Measurements from ENCODE around the gene TMEM217. TPM values are rescaled to one million over a fixed set of nuclear protein-coding genes. Genes with fewer than 3 reads are reported as not detected.

The TMEM217 gene
- polyA plus RNA-seq, 1 of the 3 experiments (the other 2 are of a cell fraction) = 1.5 TPM

DNA sequence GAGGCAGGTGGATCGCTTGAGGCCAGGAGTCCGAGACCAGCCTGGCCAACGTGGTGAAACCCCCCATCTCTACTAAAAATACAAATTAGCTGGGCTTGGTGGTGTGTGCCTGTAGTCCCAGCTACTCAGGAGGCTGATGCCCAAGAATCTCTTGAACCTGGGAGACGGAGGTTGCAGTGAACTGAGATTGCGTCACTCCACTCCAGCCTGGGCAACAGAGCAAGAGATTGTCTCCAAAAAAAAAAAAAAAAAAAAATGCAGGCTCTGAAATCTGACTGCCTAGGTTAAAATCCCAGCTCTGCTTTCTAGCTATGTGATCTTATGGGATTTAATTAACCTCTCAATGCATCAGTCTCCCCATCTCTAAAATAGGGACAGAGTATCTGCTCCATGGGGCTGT is 3.3 kb upstream of the TMEM217 start (continued):
- TF ChIP-seq, protein P1, sequence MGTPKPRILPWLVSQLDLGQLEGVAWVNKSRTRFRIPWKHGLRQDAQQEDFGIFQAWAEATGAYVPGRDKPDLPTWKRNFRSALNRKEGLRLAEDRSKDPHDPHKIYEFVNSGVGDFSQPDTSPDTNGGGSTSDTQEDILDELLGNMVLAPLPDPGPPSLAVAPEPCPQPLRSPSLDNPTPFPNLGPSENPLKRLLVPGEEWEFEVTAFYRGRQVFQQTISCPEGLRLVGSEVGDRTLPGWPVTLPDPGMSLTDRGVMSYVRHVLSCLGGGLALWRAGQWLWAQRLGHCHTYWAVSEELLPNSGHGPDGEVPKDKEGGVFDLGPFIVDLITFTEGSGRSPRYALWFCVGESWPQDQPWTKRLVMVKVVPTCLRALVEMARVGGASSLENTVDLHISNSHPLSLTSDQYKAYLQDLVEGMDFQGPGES (IDR thresholded peaks at IDR 0.05; ENCODE audit: low read depth, low read length) = no peak
- TF ChIP-seq, protein P2, sequence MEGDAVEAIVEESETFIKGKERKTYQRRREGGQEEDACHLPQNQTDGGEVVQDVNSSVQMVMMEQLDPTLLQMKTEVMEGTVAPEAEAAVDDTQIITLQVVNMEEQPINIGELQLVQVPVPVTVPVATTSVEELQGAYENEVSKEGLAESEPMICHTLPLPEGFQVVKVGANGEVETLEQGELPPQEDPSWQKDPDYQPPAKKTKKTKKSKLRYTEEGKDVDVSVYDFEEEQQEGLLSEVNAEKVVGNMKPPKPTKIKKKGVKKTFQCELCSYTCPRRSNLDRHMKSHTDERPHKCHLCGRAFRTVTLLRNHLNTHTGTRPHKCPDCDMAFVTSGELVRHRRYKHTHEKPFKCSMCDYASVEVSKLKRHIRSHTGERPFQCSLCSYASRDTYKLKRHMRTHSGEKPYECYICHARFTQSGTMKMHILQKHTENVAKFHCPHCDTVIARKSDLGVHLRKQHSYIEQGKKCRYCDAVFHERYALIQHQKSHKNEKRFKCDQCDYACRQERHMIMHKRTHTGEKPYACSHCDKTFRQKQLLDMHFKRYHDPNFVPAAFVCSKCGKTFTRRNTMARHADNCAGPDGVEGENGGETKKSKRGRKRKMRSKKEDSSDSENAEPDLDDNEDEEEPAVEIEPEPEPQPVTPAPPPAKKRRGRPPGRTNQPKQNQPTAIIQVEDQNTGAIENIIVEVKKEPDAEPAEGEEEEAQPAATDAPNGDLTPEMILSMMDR (IDR thresholded peaks at IDR 0.05) = no peak
- TF ChIP-seq ELF1 (IDR thresholded peaks at IDR 0.05) (no peak), YY1 (IDR thresholded peaks at IDR 0.05; ENCODE audit: low read depth) (no peak)
- TF ChIP-seq, protein P3, sequence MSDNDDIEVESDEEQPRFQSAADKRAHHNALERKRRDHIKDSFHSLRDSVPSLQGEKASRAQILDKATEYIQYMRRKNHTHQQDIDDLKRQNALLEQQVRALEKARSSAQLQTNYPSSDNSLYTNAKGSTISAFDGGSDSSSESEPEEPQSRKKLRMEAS (IDR thresholded peaks at IDR 0.05; ENCODE audit: low read depth) = no peak

DNA sequence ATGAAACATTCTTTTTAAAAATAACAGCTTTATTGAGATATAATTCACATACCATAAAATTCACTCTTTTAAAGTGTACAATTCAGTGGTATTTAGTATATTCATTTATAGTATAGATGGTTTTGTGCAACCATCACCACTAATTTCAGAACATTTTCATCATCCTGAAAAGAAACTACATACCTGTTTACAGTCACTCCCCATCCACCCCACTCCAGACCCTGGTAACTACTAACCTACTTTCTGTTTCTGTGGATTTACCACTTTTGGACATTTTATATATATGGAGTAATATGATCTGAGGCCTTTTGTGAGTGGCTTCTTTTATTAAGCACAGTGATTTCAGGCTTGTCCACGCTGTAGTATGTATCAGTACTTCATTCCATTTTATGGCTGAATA is 2.5 kb upstream of the TMEM217 start:
- Histone ChIP-seq H3K9me3 (no peaks in the 10 kb centered on the region), H3F3A (replicated peaks; ENCODE audit: insufficient read depth) (no peaks in the 10 kb centered on the region), H2AFZ (ENCODE audit: low read depth) (no peak overlapping the region), H3K27ac (ENCODE audit: low read depth in 2 of 2, low read length in 1 of 2) (no peak overlapping the region), H3K36me3 (replicated peaks in 1 of 2; ENCODE audit: control insufficient read depth in 1 of 2, insufficient read depth in 2 of 2, low read length in 1 of 2) (no peaks in the 10 kb centered on the region), H3K9me2 (no peaks in the 10 kb centered on the region), H3K4me2 (no peak overlapping the region), H4K20me1 (ENCODE audit: insufficient read depth) (no peaks in the 10 kb centered on the region), H3K4me3 (ENCODE audit: low read depth in 2 of 2, low read length in 1 of 2) (no peak overlapping the region), H3K4me1 (ENCODE audit: control insufficient read depth in 1 of 2, insufficient read depth in 2 of 2, low read depth in 1 of 2, low read length in 1 of 2) (peaks cover 10 to 11% of the 10 kb centered on the region in 2 experiments; a peak in 3 of 4 replicates), H3K27me3 (ENCODE audit: insufficient read depth) (no peaks in the 10 kb centered on the region), H3K79me2 (ENCODE audit: insufficient read depth) (peaks cover 77% of the 10 kb centered on the region), H3K9ac (no peak overlapping the region)
- WGBS (ENCODE audit: low lambda C conversion rate) = 97% methylated on average over 1 of the region's 1 CpG
- POLR2A ChIA-PET = no interaction called here
- DNase-seq = no peak
- TF ChIP-seq RAD21 (IDR thresholded peaks at IDR 0.05; ENCODE audit: low read length) = no peak
- CTCF ChIA-PET = no interaction called here

DNA sequence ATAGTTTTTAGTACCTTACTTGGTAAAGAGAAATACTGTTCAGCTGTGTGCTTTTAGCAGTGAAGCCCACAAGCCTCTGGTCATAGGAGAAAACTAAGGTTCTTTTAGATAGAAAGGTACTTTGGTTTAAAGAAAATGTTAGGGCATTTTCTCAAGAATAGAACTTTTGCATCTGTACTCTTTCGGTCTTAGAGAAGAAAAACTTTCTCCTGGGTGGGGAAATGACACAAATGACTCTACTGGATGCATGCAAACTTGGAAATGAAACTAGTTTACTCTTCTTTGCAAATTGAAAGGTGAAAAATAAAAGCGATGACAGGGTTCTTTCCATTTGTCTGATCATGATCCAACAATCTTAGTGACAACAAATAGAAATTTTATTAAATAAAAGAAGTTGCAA is 2.1 kb upstream of the TMEM217 start:
- Histone ChIP-seq H3K9me3 (no peaks in the 10 kb centered on the region), H3K27ac (ENCODE audit: low read depth in 2 of 2, low read length in 1 of 2) (no peak overlapping the region), H2AFZ (ENCODE audit: low read depth) (no peak overlapping the region), H3K9me2 (no peaks in the 10 kb centered on the region), H3K4me2 (0 out of 2 replicates have a peak overlapping the region, but pooled peaks have one; percentile 87), H3K36me3 (replicated peaks in 1 of 2; ENCODE audit: control insufficient read depth in 1 of 2, insufficient read depth in 2 of 2, low read length in 1 of 2) (no peaks in the 10 kb centered on the region), H3K4me3 (ENCODE audit: low read depth in 2 of 2, low read length in 1 of 2) (no peak overlapping the region), H3K27me3 (ENCODE audit: insufficient read depth) (no peaks in the 10 kb centered on the region), H4K20me1 (ENCODE audit: insufficient read depth) (no peaks in the 10 kb centered on the region), H3F3A (replicated peaks; ENCODE audit: insufficient read depth) (no peaks in the 10 kb centered on the region), H3K4me1 (ENCODE audit: control insufficient read depth in 1 of 2, insufficient read depth in 2 of 2, low read depth in 1 of 2, low read length in 1 of 2) (peaks cover 10 to 11% of the 10 kb centered on the region in 2 experiments; a peak in 3 of 4 replicates), H3K79me2 (ENCODE audit: insufficient read depth) (peaks cover 73% of the 10 kb centered on the region), H3K9ac (no peak overlapping the region; the same call in 1 of the 2 replicates)
- CTCF ChIA-PET = no interaction called here
- TF ChIP-seq, protein P4, sequence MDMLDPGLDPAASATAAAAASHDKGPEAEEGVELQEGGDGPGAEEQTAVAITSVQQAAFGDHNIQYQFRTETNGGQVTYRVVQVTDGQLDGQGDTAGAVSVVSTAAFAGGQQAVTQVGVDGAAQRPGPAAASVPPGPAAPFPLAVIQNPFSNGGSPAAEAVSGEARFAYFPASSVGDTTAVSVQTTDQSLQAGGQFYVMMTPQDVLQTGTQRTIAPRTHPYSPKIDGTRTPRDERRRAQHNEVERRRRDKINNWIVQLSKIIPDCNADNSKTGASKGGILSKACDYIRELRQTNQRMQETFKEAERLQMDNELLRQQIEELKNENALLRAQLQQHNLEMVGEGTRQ (IDR thresholded peaks at IDR 0.05; ENCODE audit: borderline replicate concordance, low read depth, low read length) = no peak
- TF ChIP-seq RAD21 (IDR thresholded peaks at IDR 0.05; ENCODE audit: low read length) (no peak), FOSL2 (IDR thresholded peaks at IDR 0.05; ENCODE audit: borderline replicate concordance, low read depth) (no peak), RFX5 (IDR thresholded peaks at IDR 0.05; ENCODE audit: low read length) (no peak), TAF1 (IDR thresholded peaks at IDR 0.05; ENCODE audit: borderline replicate concordance, low read depth, low read length) (no peak), SIN3A (IDR thresholded peaks at IDR 0.05; ENCODE audit: borderline replicate concordance, low read depth, low read length) (no peak), MEF2A (IDR thresholded peaks at IDR 0.05; ENCODE audit: borderline replicate concordance, low read depth) (no peak)
- TF ChIP-seq, protein P5, sequence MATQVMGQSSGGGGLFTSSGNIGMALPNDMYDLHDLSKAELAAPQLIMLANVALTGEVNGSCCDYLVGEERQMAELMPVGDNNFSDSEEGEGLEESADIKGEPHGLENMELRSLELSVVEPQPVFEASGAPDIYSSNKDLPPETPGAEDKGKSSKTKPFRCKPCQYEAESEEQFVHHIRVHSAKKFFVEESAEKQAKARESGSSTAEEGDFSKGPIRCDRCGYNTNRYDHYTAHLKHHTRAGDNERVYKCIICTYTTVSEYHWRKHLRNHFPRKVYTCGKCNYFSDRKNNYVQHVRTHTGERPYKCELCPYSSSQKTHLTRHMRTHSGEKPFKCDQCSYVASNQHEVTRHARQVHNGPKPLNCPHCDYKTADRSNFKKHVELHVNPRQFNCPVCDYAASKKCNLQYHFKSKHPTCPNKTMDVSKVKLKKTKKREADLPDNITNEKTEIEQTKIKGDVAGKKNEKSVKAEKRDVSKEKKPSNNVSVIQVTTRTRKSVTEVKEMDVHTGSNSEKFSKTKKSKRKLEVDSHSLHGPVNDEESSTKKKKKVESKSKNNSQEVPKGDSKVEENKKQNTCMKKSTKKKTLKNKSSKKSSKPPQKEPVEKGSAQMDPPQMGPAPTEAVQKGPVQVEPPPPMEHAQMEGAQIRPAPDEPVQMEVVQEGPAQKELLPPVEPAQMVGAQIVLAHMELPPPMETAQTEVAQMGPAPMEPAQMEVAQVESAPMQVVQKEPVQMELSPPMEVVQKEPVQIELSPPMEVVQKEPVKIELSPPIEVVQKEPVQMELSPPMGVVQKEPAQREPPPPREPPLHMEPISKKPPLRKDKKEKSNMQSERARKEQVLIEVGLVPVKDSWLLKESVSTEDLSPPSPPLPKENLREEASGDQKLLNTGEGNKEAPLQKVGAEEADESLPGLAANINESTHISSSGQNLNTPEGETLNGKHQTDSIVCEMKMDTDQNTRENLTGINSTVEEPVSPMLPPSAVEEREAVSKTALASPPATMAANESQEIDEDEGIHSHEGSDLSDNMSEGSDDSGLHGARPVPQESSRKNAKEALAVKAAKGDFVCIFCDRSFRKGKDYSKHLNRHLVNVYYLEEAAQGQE (IDR thresholded peaks at IDR 0.05; ENCODE audit: low read depth, low read length) = no peak
- TF ChIP-seq, protein P6, sequence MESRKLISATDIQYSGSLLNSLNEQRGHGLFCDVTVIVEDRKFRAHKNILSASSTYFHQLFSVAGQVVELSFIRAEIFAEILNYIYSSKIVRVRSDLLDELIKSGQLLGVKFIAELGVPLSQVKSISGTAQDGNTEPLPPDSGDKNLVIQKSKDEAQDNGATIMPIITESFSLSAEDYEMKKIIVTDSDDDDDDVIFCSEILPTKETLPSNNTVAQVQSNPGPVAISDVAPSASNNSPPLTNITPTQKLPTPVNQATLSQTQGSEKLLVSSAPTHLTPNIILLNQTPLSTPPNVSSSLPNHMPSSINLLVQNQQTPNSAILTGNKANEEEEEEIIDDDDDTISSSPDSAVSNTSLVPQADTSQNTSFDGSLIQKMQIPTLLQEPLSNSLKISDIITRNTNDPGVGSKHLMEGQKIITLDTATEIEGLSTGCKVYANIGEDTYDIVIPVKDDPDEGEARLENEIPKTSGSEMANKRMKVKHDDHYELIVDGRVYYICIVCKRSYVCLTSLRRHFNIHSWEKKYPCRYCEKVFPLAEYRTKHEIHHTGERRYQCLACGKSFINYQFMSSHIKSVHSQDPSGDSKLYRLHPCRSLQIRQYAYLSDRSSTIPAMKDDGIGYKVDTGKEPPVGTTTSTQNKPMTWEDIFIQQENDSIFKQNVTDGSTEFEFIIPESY (IDR thresholded peaks at IDR 0.05; ENCODE audit: borderline replicate concordance, low read depth) = no peak
- POLR2A ChIA-PET = no interaction called here
- no peak for DNase-seq
- 95% methylated on average over 2 of the region's 2 CpGs for WGBS (ENCODE audit: low lambda C conversion rate)

All from SK-N-SH (cell line).